Effector CD8-positive, alpha-beta T cell (primary cell): ENCODE measurements around the gene NHLRC4.

Experiments used
- DNase-seq: peaks from one replicate; lab custom pipeline; 2025; lab: John Stamatoyannopoulos, UW

NHLRC4 gene

DNA sequence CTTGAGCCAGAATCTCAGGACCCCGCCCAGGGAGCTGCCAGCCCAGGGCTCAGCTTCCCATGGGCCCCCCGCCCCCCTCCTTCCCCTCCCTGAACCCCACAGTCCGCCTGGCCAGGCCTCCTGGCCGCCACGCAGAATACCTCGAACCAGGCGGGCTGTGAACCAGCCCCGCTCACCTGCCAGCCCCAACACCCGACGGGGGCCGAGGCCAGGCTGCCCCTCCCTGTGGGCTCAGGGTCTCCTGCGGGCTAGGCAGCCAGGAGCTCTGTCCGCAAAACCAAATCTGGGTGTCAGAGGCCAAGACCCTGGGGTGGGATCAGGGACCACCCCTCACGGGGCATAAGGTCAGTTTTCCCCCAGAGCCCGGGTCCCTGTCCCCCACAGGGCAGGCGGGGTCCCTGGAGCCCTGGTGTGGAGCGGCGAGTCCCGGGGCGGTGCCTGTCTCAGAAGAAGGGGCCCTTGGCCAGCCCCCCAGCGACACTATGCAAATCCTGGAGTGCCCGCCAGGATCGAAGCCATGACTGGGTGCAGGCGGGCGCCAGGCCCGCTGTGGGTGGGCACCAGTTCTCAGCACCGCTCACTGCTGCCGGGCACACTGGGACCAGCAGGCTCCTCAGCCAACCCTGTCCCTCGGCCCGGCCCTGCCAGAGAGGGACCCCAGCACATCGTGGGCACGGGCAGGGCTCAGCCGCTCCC is 13.1 kb upstream of the NHLRC4 start:
- no peak for DNase-seq

- no peak for DNase-seq
Measured at GRCh38 chr16:554297-554621, 12.5 kb upstream of the NHLRC4 start.

GRCh38 chr16:554640-555365 is 12.0 kb upstream of the NHLRC4 start:
- DNase-seq, result no peak

DNA sequence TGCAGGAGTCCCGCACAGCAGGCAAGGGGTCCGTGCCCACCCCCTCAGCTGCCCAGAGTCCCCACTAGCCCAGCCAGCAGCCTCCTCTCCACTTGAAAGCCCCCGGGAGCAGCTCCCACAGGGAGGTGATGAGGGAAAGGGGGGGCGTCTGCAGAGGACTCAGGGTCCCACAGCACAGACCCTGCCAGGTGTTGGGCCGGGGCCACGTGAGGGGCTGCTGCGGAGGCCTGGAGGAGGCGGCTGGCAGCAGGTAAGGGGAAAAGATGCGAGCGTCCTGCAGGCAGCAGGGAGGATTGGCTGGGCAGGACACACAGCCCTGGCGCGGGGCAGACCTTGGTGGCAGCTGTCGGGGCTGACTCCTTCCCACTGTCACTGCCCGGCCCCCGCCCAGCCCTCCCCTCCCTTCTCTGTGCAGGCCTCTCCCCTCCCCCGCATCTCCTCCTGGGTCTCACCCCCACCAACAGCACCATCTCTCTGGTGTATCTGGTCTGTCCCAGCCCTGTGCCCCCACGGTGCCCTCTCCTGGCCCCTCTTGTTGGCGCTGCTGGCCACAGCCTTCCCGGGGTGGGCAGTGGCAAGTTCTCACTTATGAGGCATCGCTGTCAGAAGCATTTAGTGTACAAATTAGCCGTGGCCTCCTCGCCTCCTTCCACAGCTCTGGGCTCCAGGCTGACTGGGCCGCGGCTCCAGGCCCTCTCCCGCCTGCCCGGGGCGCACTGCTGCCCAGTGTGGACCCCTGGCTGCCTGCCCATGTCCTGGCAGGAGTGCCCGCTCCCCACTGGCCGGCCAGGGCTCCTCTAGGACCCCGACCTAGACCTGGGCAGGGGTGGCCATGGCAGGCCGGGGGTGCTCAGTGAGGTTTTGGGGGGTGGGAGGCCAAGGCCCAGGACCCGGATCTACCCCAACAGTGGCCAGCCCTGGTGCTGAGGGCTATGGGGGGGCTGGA is 11.0 kb upstream of the NHLRC4 start:
- DNase-seq, result no peak

DNA sequence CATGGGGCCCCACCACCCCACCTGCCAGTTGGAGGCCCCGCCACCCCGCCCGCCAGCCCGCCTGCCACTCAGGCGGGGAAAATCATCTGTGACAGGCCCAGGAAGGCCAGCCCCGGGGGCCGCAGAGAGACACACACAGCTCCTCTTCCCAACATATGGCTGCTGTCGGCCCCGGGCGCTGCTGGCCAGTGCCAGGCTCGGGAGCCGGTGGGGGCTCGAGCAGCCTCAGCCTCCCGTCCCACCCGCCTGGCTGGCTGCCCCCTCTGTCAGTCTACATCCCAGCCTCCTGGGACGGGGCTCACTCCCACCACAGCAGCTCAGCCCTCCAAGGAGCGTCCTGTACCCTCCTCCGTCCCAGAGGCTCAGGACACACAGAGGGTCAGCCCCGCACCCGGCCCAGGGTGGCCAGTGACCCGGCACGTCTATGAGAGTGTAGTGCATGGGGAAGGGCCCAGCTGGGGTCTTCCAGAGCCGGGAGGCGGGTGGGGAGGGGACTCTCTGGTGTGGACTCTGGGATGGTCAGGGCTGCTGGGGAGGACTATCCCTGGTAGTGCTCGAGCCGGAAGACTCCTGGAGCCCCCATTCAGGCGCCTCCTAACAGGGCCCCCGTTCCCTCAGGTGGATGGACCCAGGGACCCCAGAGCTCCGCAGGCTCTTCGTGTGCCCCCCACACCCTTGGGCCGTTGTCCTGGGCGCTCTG is 10.2 kb upstream of the NHLRC4 start:
- DNase-seq, result no peak

DNA sequence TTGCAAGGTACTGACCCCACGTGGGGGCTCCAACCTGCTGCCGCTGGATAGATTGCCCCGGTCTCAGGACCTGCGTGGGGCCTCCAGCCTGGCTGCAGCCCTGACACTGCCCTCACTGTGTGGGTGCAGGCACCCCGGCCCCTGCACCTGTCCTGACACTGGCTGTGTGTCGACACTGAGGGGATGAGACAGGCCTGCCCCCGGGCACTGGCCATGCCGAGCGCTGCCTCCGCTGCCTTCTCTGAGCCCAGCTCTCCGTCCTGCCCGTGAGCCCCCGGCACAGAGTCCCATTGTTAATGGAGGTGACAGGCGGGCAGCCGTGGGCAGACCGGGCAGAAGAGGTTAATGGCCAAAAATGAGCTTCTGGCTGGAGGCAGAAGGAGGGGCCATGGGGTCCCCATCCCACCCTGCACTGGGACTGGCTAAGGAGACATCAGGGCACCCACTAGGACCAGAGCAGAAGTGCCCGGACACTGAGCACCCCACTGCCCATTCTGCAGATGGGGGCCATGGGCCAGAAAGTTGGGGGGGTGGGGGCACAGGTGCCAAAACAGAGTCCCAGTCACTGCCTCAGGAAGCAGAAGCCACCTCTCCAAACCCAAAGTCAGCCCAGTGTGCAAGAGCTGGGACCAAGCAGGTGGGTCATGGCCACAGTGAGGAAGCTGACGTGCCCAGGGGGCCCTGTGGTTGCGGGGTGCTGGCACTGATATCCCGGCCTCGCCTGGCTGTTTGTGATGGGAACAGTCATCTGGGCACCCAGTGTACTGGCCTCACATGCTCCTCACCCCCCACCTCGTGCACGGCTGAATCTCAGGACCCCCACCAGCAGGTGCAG is 9.1 kb upstream of the NHLRC4 start:
- no peak for DNase-seq

GRCh38 chr16:558298-559020 is 8.3 kb upstream of the NHLRC4 start:
- no peak for DNase-seq

GRCh38 chr16:559021-559380 is 7.8 kb upstream of the NHLRC4 start:
- no peak for DNase-seq

- DNase-seq, result no peak
Measured at GRCh38 chr16:559411-560203, 7.2 kb upstream of the NHLRC4 start.

GRCh38 chr16:560204-560700 is 6.6 kb upstream of the NHLRC4 start, which contains the start of gene PRR35:
Gene PRR35 (plus strand): TSS chr16:560394. CDS start chr16:563295, 2,901 bp downstream.
- DNase-seq, result no peak

DNA sequence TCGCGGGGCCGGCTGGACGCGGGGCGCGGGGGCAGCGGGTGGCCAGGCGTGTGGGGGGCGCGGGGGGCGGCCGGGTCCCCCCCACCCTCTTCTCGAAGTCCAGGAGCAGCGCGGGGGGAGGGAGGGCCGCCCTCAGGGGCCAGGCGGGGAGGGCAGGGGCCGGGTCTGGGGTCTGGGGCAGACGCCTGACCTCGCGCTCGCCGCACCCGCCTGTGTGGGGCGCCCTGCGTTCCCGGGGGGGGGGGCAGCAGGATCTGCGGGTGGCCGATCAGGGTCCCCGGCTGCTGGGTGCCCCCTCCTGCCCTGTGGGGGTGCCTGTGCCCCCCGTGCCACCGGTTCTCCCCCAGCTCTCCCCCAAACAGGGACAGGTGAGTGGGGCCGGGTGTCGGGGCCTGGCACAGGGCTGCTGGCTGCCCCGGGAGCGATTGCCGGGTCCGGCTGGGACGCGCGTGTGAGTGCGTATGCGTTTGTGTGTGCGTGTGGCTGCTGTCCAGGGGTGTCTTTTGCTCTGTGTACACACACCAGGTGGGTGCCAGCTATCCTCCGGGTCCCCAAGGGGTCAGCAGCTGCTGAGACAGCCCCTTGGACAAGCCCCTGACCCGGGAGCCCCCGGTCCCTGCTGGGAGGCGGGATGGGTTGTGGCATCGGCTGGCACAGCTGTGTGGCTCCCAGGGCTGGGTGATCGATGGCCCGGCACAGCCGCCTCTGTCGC is 5.9 kb upstream of the NHLRC4 start:
- DNase-seq, result no peak

DNA sequence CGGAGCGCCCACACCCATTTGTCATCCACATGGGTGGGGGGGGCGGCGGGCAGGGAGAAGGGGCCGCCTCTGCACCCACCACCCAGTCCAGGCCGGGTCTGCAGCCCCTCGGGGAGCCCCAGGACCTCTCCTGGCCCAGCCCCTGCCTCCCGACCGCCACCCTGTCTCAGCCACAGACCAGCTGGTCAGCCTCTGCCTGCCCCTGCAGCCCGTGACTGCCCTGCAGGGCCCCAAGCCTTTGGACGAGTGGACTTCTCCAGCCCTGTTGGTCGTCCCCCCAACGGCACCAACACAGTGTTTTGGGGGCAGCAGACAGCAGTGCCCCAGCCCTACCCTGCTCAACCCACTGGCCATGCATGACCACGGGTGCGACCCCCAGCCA is 5.4 kb upstream of the NHLRC4 start:
- DNase-seq, result no peak

DNA sequence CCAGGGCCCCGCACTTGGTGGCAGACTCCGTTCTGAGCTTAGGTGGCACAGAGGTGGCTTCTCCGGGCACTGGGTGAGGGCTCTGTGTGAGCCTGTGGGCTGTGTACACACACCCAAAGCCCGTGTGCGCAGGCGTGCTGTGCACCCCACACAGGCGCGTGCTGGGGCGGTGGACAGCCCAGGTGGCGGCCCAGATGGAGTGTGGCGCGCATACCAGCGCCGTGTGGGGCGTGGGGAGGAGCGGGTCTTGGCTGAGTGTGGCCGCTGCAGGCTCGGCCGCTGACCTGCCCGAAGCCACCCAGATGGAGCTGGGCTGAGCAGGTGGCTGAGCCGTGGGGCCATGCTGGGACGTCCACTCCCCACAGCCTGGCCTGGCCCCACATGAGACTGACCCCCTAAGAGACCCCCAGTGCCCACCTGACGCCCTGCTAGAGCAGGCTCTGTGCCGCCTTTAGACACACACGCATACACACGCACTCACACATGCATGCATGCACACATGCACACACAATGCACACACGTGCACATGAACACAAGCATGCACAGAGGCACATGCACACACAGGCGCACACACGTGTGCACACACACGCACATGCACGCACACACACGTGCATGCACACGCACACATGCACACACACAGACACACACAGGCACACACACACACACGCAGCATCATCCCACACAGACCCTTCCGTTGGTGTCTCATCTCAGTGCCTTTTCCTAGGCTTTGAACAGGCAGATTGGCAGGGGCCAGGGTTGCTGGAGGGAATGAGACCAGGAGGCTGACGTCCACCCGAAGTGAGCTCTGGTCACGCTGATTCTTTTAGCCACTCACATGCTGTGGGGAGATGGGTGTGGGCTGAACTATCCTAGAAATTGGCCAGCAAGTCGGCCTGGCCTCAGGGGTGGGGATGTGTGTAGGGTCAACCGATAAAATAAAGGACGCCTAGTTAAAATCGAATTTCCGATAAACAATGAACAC is 4.6 kb upstream of the NHLRC4 start:
- DNase-seq, result no peak

- DNase-seq, result no peak
Measured at GRCh38 chr16:563072-563644, 3.6 kb upstream of the NHLRC4 start.

DNA sequence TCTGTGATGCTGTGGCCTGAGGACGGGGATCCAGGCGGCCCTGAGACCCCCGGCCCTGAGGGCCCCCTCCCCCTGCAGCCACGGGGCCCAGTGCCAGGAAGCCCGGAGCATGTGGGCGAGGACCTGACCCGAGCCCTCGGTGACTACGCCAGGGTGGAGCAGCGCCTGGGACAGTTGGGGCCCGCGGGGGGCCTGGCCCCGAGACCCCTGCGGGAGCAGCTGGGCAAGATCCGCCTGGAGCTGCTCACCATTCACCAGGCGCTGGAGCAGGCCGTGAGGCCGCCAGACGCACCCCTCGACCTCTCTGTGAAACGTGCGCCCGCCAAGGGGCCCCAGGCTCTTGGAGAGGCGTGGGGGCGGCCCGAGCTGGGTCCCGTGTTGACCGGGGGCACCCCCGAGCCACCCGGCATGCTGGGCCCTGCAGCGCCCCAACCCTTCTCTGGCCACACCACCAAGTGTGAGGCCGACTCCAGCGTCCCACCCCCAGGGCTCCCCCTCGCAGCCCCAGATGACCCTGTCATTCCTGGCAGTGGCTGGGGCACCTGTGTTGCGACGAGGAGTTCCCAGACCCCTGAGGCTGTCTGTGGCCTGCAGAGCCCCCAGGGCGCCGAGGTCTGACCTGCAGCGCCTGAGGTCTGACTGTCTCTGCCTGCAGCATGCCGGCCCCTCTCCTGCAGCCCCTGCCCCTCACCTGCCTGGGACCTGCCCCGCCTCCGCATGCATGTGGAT is 2.0 kb upstream of the NHLRC4 start:
- no peak for DNase-seq
